GM12878 (cell line): ENCODE measurements around the gene MCC. TPM values are rescaled to one million over a fixed set of nuclear protein-coding genes. Genes with fewer than 3 reads are reported as not detected.

ENCODE experiments used
- ATAC-seq: fragments of 200-7000 bp; cut with Tn5 transposase; 3 replicates; pipeline ENCODE4 v1.9.1; 2020; ENCODE audit warnings: mild to moderate bottlenecking, moderate library complexity
- BruUV-seq: library from RNA; stranded (reverse); fragments of 400-500 nt; replicated peaks from 2 replicates; lab custom pipeline; 2021; lab: Mats Ljungman, UMichigan
- CTCF ChIA-PET: fragments of 300-600 bp; sonication (Branson Sonifier 250); formaldehyde crosslinking; extraction: SDS; loops from one replicate; lab custom pipeline; 2021; ENCODE audit warnings: inconsistent platforms; lab: Yijun Ruan, JAX
- POLR2A ChIA-PET: fragments of 350-600 bp; formaldehyde crosslinking; extraction: SDS; loops from one replicate; lab custom pipeline; 2021; ENCODE audit warnings: inconsistent platforms; lab: Charles Lee
- RAD21 ChIA-PET: fragments of 300-600 bp; sonication (Branson Sonifier 250); formaldehyde crosslinking; loops from one replicate; lab custom pipeline; 2023; ENCODE audit warnings: antibody characterized with exemption; ENCODE audit not compliant: unreplicated experiment; lab: Charles Lee
- SMC1A ChIA-PET: fragments of 300-600 bp; sonication (Branson Sonifier 250); formaldehyde crosslinking; loops from one replicate; lab custom pipeline; 2023; ENCODE audit not compliant: unreplicated experiment, uncharacterized antibody; lab: Charles Lee
- DNase-seq: peaks from one replicate; pipeline ENCODE4 v3.0.0-alpha.2; 2011; ENCODE audit warnings: low read depth, low spot score
- FAIRE-seq: peaks from 3 replicates; lab custom pipeline; 2011; peaks lifted over from hg19 to GRCh38; lab: Jason Lieb, UNC
- H2AFZ ChIP-seq: 2 replicates; pipeline ENCODE4 v1.6.0; 2011; ENCODE audit warnings: low read depth, low read length, control low read depth; ENCODE audit not compliant: control insufficient read depth
- H3K27ac ChIP-seq: 2 replicates; pipeline ENCODE4 v1.5.1; 2011; ENCODE audit warnings: control low read depth; ENCODE audit not compliant: control insufficient read depth, insufficient read depth
- H3K27me3 ChIP-seq, 2 experiments: replicated peaks in 1 of 2; 2 replicates each; pipeline versions ENCODE4 v1.6.0 to v1.6.1; 2011; ENCODE audit warnings: low read length in 1 of 2; ENCODE audit not compliant: control insufficient read depth in 2 of 2, insufficient read depth in 2 of 2
- H3K36me3 ChIP-seq, 2 experiments: 2 replicates each; pipeline ENCODE4 v1.5.1; 2011; ENCODE audit warnings: low read length in 1 of 2; ENCODE audit not compliant: control insufficient read depth in 2 of 2, insufficient read depth in 2 of 2
- H3K4me1 ChIP-seq: 2 replicates; pipeline ENCODE4 v1.6.1; 2011; ENCODE audit warnings: mild to moderate bottlenecking, low read length, moderate library complexity, mixed read lengths; ENCODE audit not compliant: control insufficient read depth, insufficient read depth
- H3K4me2 ChIP-seq: 2 replicates; pipeline ENCODE4 v1.6.0; 2011; ENCODE audit warnings: control low read depth; ENCODE audit not compliant: control insufficient read depth, insufficient read depth
- H3K4me3 ChIP-seq: fragments of 200-600 bp; sonication (generic); 2 replicates; pipeline ENCODE4 v1.5.1; 2016
- H3K79me2 ChIP-seq: 2 replicates; pipeline ENCODE4 v1.6.0; 2011; ENCODE audit warnings: low read length; ENCODE audit not compliant: control insufficient read depth, insufficient read depth
- H3K9ac ChIP-seq: 2 replicates; pipeline ENCODE4 v1.8.0; 2011; ENCODE audit warnings: low read length, control low read depth, mixed read lengths; ENCODE audit not compliant: control insufficient read depth, insufficient read depth
- H3K9me3 ChIP-seq: replicated peaks from 3 replicates; pipeline ENCODE4 v1.5.1; 2011; ENCODE audit warnings: mild to moderate bottlenecking, low read length; ENCODE audit not compliant: control insufficient read depth, insufficient read depth
- H4K20me1 ChIP-seq: 2 replicates; pipeline ENCODE4 v1.6.0; 2011; ENCODE audit not compliant: control insufficient read depth, insufficient read depth
- CBX5 ChIP-seq: sonication (generic); IDR thresholded peaks from 2 replicates; pipeline ENCODE4 v1.6.1; 2016; ENCODE audit warnings: low read depth, moderate library complexity, mild to moderate bottlenecking, inconsistent platforms
- CEBPZ ChIP-seq: fragments of 150-350 bp; IDR thresholded peaks from 2 replicates; pipeline ENCODE4 v1.6.1; 2016; ENCODE audit warnings: low read depth, low read length
- NFYB ChIP-seq: IDR thresholded peaks from 2 replicates; pipeline ENCODE4 v1.6.1; 2011; ENCODE audit warnings: low read depth, mild to moderate bottlenecking, low read length, improper control_type of control experiment, moderate library complexity; ENCODE audit not compliant: insufficient read depth
- NR2C1 ChIP-seq: fragments of 450-650 bp; IDR thresholded peaks from 2 replicates; pipeline ENCODE4 v1.6.1; 2017; ENCODE audit warnings: antibody characterized with exemption, mild to moderate bottlenecking, moderate library complexity
- POU2F2 ChIP-seq: IDR thresholded peaks from 3 replicates; pipeline ENCODE4 v1.6.1; 2011; ENCODE audit warnings: low read depth, mild to moderate bottlenecking, low read length, borderline replicate concordance
- REST ChIP-seq: IDR thresholded peaks from 2 replicates; pipeline ENCODE4 v1.6.1; 2012; ENCODE audit warnings: mild to moderate bottlenecking, low read depth, low read length
- SIN3A ChIP-seq: IDR thresholded peaks from 2 replicates; pipeline ENCODE4 v1.6.1; 2012; ENCODE audit warnings: low read depth, low read length, improper control_type of control experiment
- SREBF1 ChIP-seq: IDR thresholded peaks from 2 replicates; pipeline ENCODE4 v1.6.1; 2012; ENCODE audit warnings: mild to moderate bottlenecking, low read length
- STAT3 ChIP-seq: IDR thresholded peaks from 2 replicates; pipeline ENCODE4 v1.6.1; 2011; ENCODE audit warnings: low read depth, low read length, improper control_type of control experiment
- TCF7 ChIP-seq: IDR thresholded peaks from 2 replicates; pipeline ENCODE4 v1.6.1; 2014; ENCODE audit warnings: antibody characterized with exemption, borderline replicate concordance
- YBX1 ChIP-seq: fragments of 450-650 bp; IDR thresholded peaks from 2 replicates; pipeline ENCODE4 v1.6.1; 2016; ENCODE audit warnings: antibody characterized with exemption
- ZBED1 ChIP-seq: IDR thresholded peaks from 2 replicates; pipeline ENCODE4 v1.6.1; 2016; ENCODE audit warnings: borderline replicate concordance
- WGBS: methylation state at CpG from one replicate; pipeline ENCODE4 v1.1.6; 2016; ENCODE audit warnings: low lambda C conversion rate; ENCODE audit not compliant: insufficient replicate concordance, insufficient coverage; ENCODE audit errors: missing lambda C conversion rate; 5-methylcytosine and 5-hydroxymethylcytosine counted together
- in situ Hi-C: fragments of 300-500 bp; cut with MboI; formaldehyde crosslinking; loops from 9 replicates; pipeline ENCODE4 v1.14.3; 2018; ENCODE audit warnings: mixed read lengths
- intact Hi-C: fragments of 100-400 bp; cut with micrococcal nuclease; formaldehyde crosslinking; loops from one replicate; pipeline ENCODE4 v1.14.2; 2022; ENCODE audit not compliant: unreplicated experiment
- polyA plus RNA-seq, 11 experiments: library from polyadenylated mRNA; depleted of rRNA in 4 of 11; unstranded in 6 of 11; stranded (reverse) in 5 of 11; fragments of >200 nt; fragmentation: Nextera tagmentation in 4 of 11; fragmentation: Illumina TruSeq in 1 of 11; extraction: Ambion mirVana in 4 of 11; extraction: Trizol in 1 of 11; gene quantifications; 1 replicate in 1 of 11; 2 replicates in 10 of 11; pipeline versions ENCODE4 v1.2.1 to v1.2.3, GENCODE V29; 2011 to 2016; ENCODE audit warnings: inconsistent platforms in 2 of 11, missing spikeins in 2 of 11, low read depth in 1 of 11
- total RNA-seq, 4 experiments: library from RNA; depleted of rRNA in 3 of 4; stranded (reverse); fragments of >200 nt in 3 of 4; fragmentation: Illumina TruSeq in 1 of 4; extraction: Trizol in 1 of 4; gene quantifications; 2 replicates each; pipeline versions ENCODE4 v1.2.1 to v1.2.3, GENCODE V29; 2013 to 2021
- TF ChIP-seq, protein P1 (sequence below): fragments of 450-650 bp; IDR thresholded peaks from 2 replicates; pipeline ENCODE4 v1.6.1; 2014; ENCODE audit warnings: mild to moderate bottlenecking

The MCC gene
- total and polyA plus RNA-seq, 10 of the 15 experiments (the other 5 are each of a cell fraction or from before 2014, with no cell fraction given), result 0.03 to 0.86 (median 0.16) TPM

GRCh38 chr5:113042491-113043243, 445.6 kb downstream of the MCC start (continued):
- TF ChIP-seq CBX5 (no peak), NFYB (no peak), NR2C1 (no peak), ZBED1 (no peak)

- ATAC-seq, result no peak
- Histone ChIP-seq H3K9ac (no peak overlapping the region), H3K79me2 (no peaks in the 10 kb centered on the region), H2AFZ (no peak overlapping the region), H3K4me1 (no peaks in the 10 kb centered on the region), H4K20me1 (no peaks in the 10 kb centered on the region), H3K4me2 (no peak overlapping the region), H3K27me3 (0 out of 4 replicates have a peak, but pooled peaks cover 0 to 2% of the 10 kb centered on the region in 2 experiments), H3K27ac (no peak overlapping the region), H3K4me3 (no peak overlapping the region), H3K9me3 (no peaks in the 10 kb centered on the region), H3K36me3 (no peaks in the 10 kb centered on the region)
- ChIA-PET RAD21 (no interaction called here), POLR2A (no interaction called here), CTCF (interaction anchor here (1.8 kb wide), 1 partner anchor 45 kb away, joined by 9 read pairs; no protein-coding TSS in a partner anchor), SMC1A (interaction anchor here (1.3 kb wide), 1 partner anchor 339 kb away, joined by 3 read pairs; no protein-coding TSS in a partner anchor)
- WGBS, result 51% methylated on average over 6 of the region's 6 CpGs
- no peak for DNase-seq
- FAIRE-seq, result no peak
- intact Hi-C loops, result loop anchor here (10.0 kb wide), 1 partner anchor 464 kb away; no protein-coding TSS in a partner anchor
- in situ Hi-C loops, result no loop called here
- no TSS peak for BruUV-seq
- TF ChIP-seq CEBPZ, result no peak
- TF ChIP-seq REST, result no peak
- no peak for TF ChIP-seq SIN3A
- no peak for TF ChIP-seq SREBF1
- TF ChIP-seq STAT3, result no peak
- no peak for TF ChIP-seq POU2F2
- TF ChIP-seq YBX1, result no peak
- TF ChIP-seq, protein P1, sequence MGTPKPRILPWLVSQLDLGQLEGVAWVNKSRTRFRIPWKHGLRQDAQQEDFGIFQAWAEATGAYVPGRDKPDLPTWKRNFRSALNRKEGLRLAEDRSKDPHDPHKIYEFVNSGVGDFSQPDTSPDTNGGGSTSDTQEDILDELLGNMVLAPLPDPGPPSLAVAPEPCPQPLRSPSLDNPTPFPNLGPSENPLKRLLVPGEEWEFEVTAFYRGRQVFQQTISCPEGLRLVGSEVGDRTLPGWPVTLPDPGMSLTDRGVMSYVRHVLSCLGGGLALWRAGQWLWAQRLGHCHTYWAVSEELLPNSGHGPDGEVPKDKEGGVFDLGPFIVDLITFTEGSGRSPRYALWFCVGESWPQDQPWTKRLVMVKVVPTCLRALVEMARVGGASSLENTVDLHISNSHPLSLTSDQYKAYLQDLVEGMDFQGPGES, result no peak
- no peak for TF ChIP-seq TCF7
These were observed 447.5 kb downstream of the MCC start for GRCh38 chr5:113040672-113041260.
